Stimulated activated naive B cell treated with anti-CD40 and anti-IgM and Interleukin-4, amounts not matched to agents 10 μg/mL and 1 μg/mL and 100 μg/mL, for 72 hours (primary cell): ENCODE data around the gene FBXO45.
"Not testable (repeated sequence)": the region's sequence is repeated elsewhere in the genome, so short reads cannot be mapped to it uniquely, and the experiment has no call there.

Source experiments
- ATAC-seq, 2 donors: fragments of 150-1000 bp; cut with Tn5 transposase; replicated peaks; 2 replicates each; pipeline ENCODE4 v1.10.0; 2021; ENCODE audit warnings: moderate library complexity in 1 of 2
- DNase-seq: peaks from one replicate; pipeline ENCODE4 v3.0.0; 2021
- H3K27ac Mint-ChIP-seq: one replicate; pipeline ENCODE4 v1.8.0; 2022; ENCODE audit warnings: mild to moderate bottlenecking, mixed read lengths
- H3K27me3 Mint-ChIP-seq, 2 donors: one replicate each; pipeline ENCODE4 v1.8.0; 2022; ENCODE audit warnings: mixed read lengths in 2 of 2
- H3K36me3 Mint-ChIP-seq, 2 donors: one replicate each; pipeline ENCODE4 v1.8.0; 2022; ENCODE audit warnings: mixed read lengths in 2 of 2, mild to moderate bottlenecking in 1 of 2
- H3K4me1 Mint-ChIP-seq, 2 donors: one replicate each; pipeline ENCODE4 v1.8.0; 2022; ENCODE audit warnings: mixed read lengths in 2 of 2, mild to moderate bottlenecking in 1 of 2
- H3K4me3 Mint-ChIP-seq, 2 donors: one replicate each; pipeline ENCODE4 v1.8.0; 2022; ENCODE audit warnings: mild to moderate bottlenecking in 2 of 2, mixed read lengths in 2 of 2, moderate library complexity in 1 of 2
- H3K9me3 Mint-ChIP-seq, 2 donors: one replicate each; pipeline ENCODE4 v1.8.0; 2022; ENCODE audit warnings: mixed read lengths in 2 of 2, mild to moderate bottlenecking in 1 of 2

FBXO45 gene

DNA sequence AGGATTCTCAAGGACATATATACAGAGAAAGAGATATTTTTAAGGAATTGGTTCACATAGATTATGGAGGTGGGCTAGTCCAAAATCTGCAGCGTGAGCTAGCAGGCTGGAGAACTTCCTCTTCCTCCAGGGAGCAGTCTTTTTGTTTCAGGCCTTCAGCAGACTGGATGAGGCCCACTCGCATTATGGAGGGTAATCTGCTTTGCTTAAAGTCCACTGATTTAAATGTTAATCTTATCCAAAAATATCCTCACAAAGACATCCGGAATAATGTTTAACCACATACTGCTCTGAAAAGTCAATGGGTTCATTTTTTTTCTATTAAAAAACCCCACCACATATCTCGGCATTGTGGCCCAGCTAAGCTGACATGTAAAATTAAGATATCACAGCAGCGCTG lies 48.8 kb downstream of the FBXO45 start:
- Mint-ChIP-seq H3K4me3 (no peak overlapping the region), H3K9me3 (no peaks in the 10 kb centered on the region), H3K4me1 (peaks cover 11 to 12% of the 10 kb centered on the region in 2 donors), H3K27me3 (no peaks in the 10 kb centered on the region), H3K27ac (no peak overlapping the region), H3K36me3 (no peaks in the 10 kb centered on the region)
- no peak for DNase-seq
- ATAC-seq: no peak

DNA sequence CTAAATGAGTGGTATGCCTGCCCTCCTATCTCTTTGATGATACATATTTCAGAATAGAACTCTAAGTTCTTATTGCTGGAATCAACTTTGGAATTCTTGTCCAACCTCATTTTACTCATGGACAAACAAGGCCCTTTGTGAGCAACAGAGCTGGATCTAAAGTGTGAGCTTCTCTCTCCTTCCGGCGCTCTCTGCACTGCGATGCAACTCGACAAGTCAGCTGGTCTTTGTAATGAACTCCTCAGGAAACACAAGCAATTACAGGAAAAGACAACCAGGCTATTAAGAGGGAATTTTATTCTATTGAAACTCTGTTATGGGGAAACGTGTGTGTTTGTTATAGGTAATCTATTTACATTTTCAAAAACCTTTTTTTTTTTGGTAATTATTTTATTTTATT lies 50.8 kb downstream of the FBXO45 start:
- Mint-ChIP-seq H3K27me3 (no peaks in the 10 kb centered on the region), H3K27ac (no peak overlapping the region), H3K36me3 (no peaks in the 10 kb centered on the region), H3K4me1 (peaks cover 10 to 11% of the 10 kb centered on the region in 2 donors), H3K9me3 (no peaks in the 10 kb centered on the region), H3K4me3 (no peak overlapping the region)
- no peak for DNase-seq
- ATAC-seq: no peak

DNA sequence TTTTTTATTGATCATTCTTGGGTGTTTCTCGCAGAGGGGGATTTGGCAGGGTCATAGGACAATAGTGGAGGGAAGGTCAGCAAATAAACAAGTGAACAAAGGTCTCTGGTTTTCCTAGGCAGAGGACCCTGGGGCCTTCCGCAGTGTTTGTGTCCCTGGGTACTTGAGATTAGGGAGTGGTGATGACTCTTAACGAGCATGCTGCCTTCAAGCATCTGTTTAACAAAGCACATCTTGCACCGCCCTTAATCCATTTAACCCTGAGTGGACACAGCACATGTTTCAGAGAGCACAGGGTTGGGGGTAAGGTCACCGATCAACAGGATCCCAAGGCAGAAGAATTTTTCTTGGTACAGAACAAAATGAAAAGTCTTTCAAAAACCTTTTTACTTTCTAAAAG lies 51.2 kb downstream of the FBXO45 start:
- not testable (repeated sequence) for H3K9me3 Mint-ChIP-seq, H3K27me3 Mint-ChIP-seq, DNase-seq, H3K27ac Mint-ChIP-seq, ATAC-seq, H3K36me3 Mint-ChIP-seq
- Mint-ChIP-seq H3K4me3 (peak overlapping the region in 1 of 2 donors; percentile 74), H3K4me1 (peaks cover 14 to 15% of the 10 kb centered on the region in 2 donors)

DNA sequence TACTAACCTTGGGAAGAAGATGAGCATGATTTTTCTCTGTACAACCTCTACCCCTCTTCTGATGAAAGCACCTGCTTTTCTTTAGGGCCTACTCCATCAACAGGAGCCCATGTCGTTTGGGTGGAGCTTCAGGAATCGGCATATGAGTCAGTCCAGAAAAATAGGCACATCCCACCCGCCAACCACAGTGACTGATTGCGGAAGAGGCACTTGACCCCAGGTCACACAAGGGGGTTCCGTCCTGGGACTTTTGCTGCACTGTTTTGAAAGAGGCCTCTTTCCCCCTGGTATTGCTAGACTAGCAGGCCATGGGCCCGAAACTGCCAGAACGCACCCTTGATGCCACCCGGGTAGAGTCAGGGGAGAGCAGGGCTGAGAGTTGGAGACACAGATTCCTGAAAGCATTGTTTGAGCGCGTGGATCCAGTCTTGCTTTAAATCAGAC lies 51.7 kb downstream of the FBXO45 start:
- DNase-seq (peak; percentile 52), ATAC-seq (peak; percentile 47 to 73)
- Mint-ChIP-seq H3K9me3 (no peaks in the 10 kb centered on the region), H3K4me1 (peaks cover 17 to 20% of the 10 kb centered on the region in 2 donors), H3K4me3 (peak overlapping the region in 1 of 2 donors; percentile 74), H3K27ac (peak overlapping the region; percentile 89), H3K36me3 (no peaks in the 10 kb centered on the region), H3K27me3 (no peaks in the 10 kb centered on the region)

DNA sequence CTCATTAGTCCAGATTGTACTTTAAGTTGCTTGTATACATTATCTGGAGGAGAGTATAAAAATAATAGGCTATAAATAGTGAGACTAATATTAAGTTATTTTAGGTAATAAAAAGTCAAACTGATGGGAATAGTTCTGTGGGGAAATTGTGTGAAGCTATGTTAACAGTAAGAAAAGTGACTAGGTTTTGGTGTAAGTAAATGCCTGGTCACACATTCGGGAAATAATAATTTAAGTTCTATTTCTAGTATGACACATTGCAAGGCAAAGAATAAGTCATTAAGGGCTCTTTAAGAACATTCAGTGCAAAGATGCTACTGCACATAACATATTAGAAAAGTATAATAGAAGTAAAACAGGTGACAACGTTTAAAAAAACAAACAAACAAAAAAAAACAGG lies 52.2 kb downstream of the FBXO45 start:
- Mint-ChIP-seq H3K27ac (no peak overlapping the region), H3K9me3 (no peaks in the 10 kb centered on the region), H3K4me1 (peaks cover 21 to 25% of the 10 kb centered on the region in 2 donors), H3K36me3 (no peaks in the 10 kb centered on the region), H3K4me3 (no peak overlapping the region), H3K27me3 (no peaks in the 10 kb centered on the region)
- no peak for DNase-seq
- no peak for ATAC-seq

DNA sequence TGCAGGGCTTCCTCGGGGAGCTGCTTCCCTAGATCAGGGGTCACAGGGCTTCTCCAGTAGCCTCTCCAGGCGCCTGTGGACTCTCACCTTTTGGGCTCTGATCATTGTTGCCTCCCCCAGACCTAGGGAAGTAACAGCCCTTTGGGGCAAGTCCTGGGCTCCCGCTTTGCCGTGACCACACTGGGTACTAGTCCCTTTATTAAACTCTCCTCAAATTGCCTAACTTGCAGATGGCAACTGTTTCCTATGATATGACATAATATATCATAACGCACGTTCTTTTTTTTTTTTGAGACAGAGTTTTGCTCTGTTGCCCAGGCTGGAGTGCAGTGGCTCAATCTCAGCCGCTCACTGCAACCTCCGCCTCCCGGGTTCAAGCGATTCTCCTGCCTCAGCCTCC lies 53.2 kb downstream of the FBXO45 start:
- H3K27ac Mint-ChIP-seq: no peak overlapping the region
- no peak for DNase-seq

DNA sequence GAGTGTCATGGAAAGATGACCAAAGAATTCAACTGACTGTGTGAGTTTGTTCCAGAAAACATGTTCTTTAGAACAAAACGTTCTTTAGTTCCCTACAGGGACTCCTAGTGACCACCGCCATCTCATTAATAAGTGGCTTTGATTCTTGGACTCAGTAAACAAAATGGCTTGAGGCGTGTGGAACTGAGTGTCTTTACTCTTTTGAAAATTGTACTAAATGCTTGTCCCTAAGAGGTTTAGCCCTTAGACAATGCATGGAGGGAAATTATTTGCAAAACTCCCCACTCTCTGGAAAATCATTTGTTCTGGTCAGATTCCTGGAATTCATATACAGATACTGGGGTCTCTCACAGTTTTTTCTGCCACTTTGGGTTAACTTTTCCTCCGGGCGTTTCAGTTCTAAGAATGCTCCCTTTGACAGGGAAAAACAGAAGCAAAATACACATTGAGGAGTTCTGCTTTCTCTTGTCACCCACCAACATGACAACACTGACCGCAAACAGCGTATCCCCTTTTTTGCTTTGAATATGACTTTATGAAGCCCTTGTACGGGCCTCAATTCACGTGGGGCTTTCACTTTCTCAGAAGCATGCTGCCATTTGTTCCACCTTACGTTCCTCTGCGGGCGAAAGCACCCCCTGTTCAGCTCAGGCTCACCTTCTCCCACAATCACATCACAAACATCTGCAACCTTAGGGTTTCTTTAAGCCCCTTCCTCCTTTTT lies 55.8 kb downstream of the FBXO45 start:
- Mint-ChIP-seq H3K27me3 (no peaks in the 10 kb centered on the region), H3K27ac (peak overlapping the region; percentile 87), H3K4me1 (peaks cover 17 to 25% of the 10 kb centered on the region in 2 donors), H3K9me3 (no peaks in the 10 kb centered on the region), H3K4me3 (peak overlapping the region; percentile 66 to 77), H3K36me3 (no peaks in the 10 kb centered on the region)
- ATAC-seq (peak; percentile 86 to 96), DNase-seq (peak; percentile 56)

More for the DNA sequence above, 53.2 kb downstream of the FBXO45 start:
- Mint-ChIP-seq H3K27me3 (no peaks in the 10 kb centered on the region), H3K4me1 (peaks cover 21 to 25% of the 10 kb centered on the region in 2 donors), H3K36me3 (no peaks in the 10 kb centered on the region), H3K9me3 (no peaks in the 10 kb centered on the region), H3K4me3 (no peak overlapping the region)
- ATAC-seq: no peak

DNA sequence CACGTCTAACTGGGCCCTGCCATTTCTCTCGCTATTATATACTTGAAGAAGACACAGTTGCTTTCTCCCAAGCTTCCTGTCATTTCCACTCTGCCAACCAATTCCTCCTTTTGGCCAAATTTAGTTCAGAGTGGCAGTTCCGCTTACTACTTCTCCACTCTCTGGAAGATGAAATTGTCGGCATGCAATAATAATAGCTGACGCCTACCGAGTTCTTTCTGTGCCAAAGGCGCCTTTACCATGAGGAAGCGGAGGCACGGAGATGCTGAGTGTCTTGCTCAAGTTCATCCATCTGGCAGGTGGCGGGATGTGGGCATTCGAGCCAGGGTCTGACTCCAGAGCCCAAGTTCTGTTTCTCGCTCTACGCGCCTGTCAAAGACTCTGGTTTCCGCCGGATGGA lies 56.4 kb downstream of the FBXO45 start:
- Mint-ChIP-seq H3K9me3 (no peaks in the 10 kb centered on the region), H3K4me1 (peaks cover 18 to 29% of the 10 kb centered on the region in 2 donors), H3K27me3 (no peaks in the 10 kb centered on the region), H3K36me3 (no peaks in the 10 kb centered on the region), H3K4me3 (peak overlapping the region; percentile 66 to 77), H3K27ac (peak overlapping the region; percentile 87)
- no peak for DNase-seq
- no peak for ATAC-seq

DNA sequence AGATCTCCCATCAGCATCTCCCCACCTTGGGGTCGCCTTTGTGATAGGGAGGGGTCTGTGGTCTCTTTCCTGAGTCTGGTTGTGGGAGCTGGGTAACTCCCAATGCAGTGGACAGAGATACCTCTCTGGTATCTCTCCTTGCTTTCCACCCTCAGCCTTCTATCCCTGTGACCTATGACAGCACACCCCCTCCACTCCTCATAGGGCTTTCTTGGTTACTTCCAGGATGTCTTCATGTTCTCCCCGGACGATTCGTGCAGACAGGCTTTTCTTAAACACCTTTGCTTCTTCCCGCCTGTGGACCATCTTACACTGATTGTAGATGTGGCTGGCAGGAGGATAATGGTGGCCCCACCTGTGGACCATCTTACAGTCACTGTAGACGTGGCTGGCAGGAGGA lies 56.9 kb downstream of the FBXO45 start:
- peak overlapping the region; percentile 87 for H3K27ac Mint-ChIP-seq
- ATAC-seq (no peak), DNase-seq (no peak)
- no peaks in the 10 kb centered on the region for H3K9me3 Mint-ChIP-seq
- peaks cover 3 to 4% of the 10 kb centered on the region in 2 donors for H3K36me3 Mint-ChIP-seq
- H3K4me3 Mint-ChIP-seq: peak overlapping the region in 1 of 2 donors; percentile 77
- H3K27me3 Mint-ChIP-seq: no peaks in the 10 kb centered on the region
- H3K4me1 Mint-ChIP-seq: peaks cover 18 to 29% of the 10 kb centered on the region in 2 donors

DNA sequence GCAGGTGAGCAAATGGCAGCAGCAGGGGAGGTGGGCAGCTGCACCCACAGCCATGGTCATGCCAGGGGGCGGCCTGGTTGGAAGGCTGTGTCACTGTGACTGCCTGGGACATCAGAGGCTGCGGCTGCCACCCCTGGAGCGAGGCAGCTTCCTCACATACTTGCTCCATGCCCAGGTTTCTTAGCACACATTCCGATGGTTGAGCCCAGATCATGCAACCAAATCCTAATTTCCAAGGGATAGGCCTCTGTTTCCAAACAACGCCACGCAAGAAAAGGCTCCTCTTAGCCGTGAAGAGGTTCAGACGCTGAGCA lies 59.4 kb downstream of the FBXO45 start:
- no peak for ATAC-seq
- Mint-ChIP-seq H3K27ac (no peak overlapping the region), H3K27me3 (no peaks in the 10 kb centered on the region), H3K36me3 (peaks cover 8 to 13% of the 10 kb centered on the region in 2 donors), H3K4me1 (peaks cover 19 to 46% of the 10 kb centered on the region in 2 donors), H3K4me3 (no peak overlapping the region), H3K9me3 (no peaks in the 10 kb centered on the region)
- DNase-seq: no peak

DNA sequence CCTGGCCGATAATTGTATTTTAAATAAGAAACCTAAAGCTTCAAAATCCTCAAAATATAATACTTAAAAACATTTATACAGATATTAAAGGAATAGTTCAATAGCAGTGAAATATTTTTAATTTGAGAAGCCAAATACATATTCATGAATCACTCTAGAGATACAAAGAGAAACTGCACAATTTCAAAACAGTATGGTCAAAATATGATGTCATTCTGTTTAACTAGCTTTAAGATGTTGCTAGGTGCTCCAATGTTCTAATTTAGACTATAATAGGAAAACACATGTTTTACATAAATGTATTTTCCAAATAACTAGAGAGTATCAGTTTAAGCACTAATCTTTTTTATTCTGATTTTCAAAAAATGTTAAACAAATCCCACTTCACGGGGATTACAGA lies 60.8 kb downstream of the FBXO45 start:
- no peaks in the 10 kb centered on the region for H3K27me3 Mint-ChIP-seq
- no peak overlapping the region for H3K4me3 Mint-ChIP-seq
- ATAC-seq: no peak
- H3K36me3 Mint-ChIP-seq: peaks cover 8 to 18% of the 10 kb centered on the region in 2 donors
- H3K4me1 Mint-ChIP-seq: peaks cover 26 to 57% of the 10 kb centered on the region in 2 donors
- DNase-seq: no peak
- H3K9me3 Mint-ChIP-seq: no peaks in the 10 kb centered on the region
- H3K27ac Mint-ChIP-seq: no peak overlapping the region

DNA sequence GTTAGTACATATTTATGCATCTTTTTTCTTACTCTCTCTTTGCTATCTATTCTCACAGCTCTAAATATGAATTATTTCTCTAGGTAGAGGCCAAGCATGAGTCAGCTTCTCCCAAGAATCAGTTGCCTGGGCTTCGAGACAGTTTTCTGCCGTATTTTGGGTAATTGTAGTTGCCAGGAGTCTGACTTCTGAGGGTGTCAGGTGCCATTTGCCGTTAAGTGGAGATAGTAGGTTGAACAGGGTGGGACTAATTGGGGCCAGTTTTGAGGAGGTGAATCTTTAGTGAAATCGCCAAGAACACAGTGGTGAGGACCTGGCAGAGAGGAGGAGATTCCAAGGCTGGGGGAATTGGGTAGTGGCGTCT lies 63.2 kb downstream of the FBXO45 start:
- H3K4me3 Mint-ChIP-seq: peak overlapping the region; percentile 89 to 96
- peak overlapping the region; percentile 98 for H3K27ac Mint-ChIP-seq
- ATAC-seq: peak; percentile 0 to 4
- no peaks in the 10 kb centered on the region for H3K9me3 Mint-ChIP-seq
- peaks cover 34 to 67% of the 10 kb centered on the region in 2 donors for H3K4me1 Mint-ChIP-seq
- DNase-seq: no peak
- no peaks in the 10 kb centered on the region for H3K27me3 Mint-ChIP-seq
- peaks cover 8 to 22% of the 10 kb centered on the region in 2 donors for H3K36me3 Mint-ChIP-seq

DNA sequence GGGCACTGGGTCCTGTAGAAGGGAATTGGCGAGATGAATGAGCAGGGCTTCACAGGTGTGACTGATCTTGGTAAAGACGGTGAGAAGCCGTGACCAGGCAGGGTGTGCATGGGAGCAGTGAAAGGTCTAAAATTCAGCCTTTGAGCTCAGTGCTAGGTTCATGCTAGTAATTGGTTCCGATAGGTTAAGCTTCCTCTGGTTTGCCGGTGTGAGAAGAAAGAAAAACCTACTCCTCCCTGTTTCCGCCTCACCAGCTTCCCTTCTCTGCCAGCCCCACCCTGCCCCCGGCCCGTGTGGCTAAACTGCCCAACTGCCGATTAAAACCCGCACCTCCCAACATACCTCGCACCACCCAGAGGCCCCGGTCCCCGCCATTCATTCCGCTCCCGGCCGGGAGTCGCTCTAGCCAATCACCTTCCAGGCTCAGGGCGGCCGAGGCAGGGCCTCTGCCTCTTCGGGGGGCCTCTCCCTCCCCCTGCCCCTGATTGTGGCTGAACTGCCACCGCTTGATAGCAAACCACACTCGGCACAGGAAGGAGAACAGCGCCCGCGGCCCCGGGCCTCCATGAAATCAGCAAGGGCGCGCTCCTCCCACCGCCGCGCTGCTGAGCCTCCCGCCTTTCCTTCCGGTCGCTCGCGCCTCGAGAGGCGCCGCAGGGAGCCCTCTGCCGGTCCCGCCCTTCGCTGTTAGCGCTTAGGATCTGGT lies 63.7 kb downstream of the FBXO45 start:
- DNase-seq (peak; percentile 85), ATAC-seq (peak; percentile 77 to 78)
- Mint-ChIP-seq H3K4me3 (peak overlapping the region; percentile 89 to 96), H3K4me1 (peaks cover 36 to 71% of the 10 kb centered on the region in 2 donors), H3K27ac (peak overlapping the region; percentile 98), H3K27me3 (no peaks in the 10 kb centered on the region), H3K36me3 (peaks cover 8 to 22% of the 10 kb centered on the region in 2 donors), H3K9me3 (no peaks in the 10 kb centered on the region)

DNA sequence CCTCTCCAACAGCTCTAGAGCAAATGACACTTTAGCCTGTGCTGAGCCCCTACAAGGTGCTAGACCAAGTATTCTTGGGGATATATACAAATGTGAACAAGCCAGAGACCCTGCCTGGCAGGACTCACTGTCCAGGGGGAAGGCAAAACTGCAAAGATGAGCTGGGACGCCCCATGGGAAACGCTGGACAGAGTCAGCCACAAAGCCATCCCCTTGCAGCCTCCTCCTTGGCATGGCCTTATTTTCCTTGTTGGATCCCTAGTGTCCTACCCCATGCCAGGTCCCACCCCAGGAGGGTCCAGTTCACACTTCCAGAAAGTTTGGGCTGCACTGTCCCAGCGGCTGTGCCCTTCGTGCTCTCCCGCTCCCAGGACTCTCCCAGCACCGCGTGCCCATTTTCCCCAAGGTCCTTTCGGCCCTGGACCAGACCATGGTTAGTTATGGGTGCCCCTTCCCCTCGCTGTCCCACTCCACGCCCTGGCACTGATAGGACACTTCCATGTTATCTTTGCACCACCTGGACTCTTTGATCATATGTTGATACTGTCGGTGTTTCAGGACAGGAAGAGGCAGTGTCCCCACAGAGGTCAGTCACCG lies 65.2 kb downstream of the FBXO45 start:
- peak; percentile 5 to 10 for ATAC-seq
- peak overlapping the region; percentile 89 to 96 for H3K4me3 Mint-ChIP-seq
- peaks cover 0 to 4% of the 10 kb centered on the region in 2 donors for H3K9me3 Mint-ChIP-seq
- H3K27me3 Mint-ChIP-seq: no peaks in the 10 kb centered on the region
- peaks cover 47 to 86% of the 10 kb centered on the region in 2 donors for H3K4me1 Mint-ChIP-seq
- peaks cover 11 to 35% of the 10 kb centered on the region in 2 donors for H3K36me3 Mint-ChIP-seq
- H3K27ac Mint-ChIP-seq: peak overlapping the region; percentile 98
- peak; percentile 21 for DNase-seq
